Measurements from ENCODE around the gene ILF2.
"Not testable (repeated sequence)": the region's sequence is repeated elsewhere in the genome, so short reads cannot be mapped to it uniquely, and the experiment has no call there.

Gene ILF2

GRCh38 chr1:153670859-153671627 lies at the start of gene ILF2:
TSS of gene ILF2 (minus strand) at chr1:153670993. CDS start at chr1:153670922, 71 bp downstream.
- peak; percentile 98 for DNase-seq (ENCODE audit: low spot score)

- no peak for DNase-seq (ENCODE audit: low spot score)
Observed at GRCh38 chr1:153717330-153717729, 46.5 kb upstream of the ILF2 start.

- not testable (repeated sequence) for DNase-seq (ENCODE audit: low spot score)
Observed at GRCh38 chr1:153716211-153716610, 45.4 kb upstream of the ILF2 start.

- no peak for DNase-seq (ENCODE audit: low spot score)
Observed at GRCh38 chr1:153711026-153711425, 40.2 kb upstream of the ILF2 start.

- no peak for DNase-seq (ENCODE audit: low spot score)
Observed at GRCh38 chr1:153705484-153705883, 34.7 kb upstream of the ILF2 start.

GRCh38 chr1:153699768-153700167 lies 29.0 kb upstream of the ILF2 start:
- DNase-seq (ENCODE audit: low spot score) = no peak

- no peak for DNase-seq (ENCODE audit: low spot score)
Observed at GRCh38 chr1:153698923-153699714, 28.3 kb upstream of the ILF2 start.

- peak; percentile 24 for DNase-seq (ENCODE audit: low spot score)
Observed at GRCh38 chr1:153698020-153698922, 27.5 kb upstream of the ILF2 start.

GRCh38 chr1:153697191-153698019 lies 26.6 kb upstream of the ILF2 start:
- DNase-seq (ENCODE audit: low spot score) = no peak

GRCh38 chr1:153696741-153697140 lies 25.9 kb upstream of the ILF2 start:
- DNase-seq (ENCODE audit: low spot score) = no peak

- DNase-seq (ENCODE audit: low spot score) = no peak
Observed at GRCh38 chr1:153693466-153693865, 22.7 kb upstream of the ILF2 start.

- no peak for DNase-seq (ENCODE audit: low spot score)
Observed at GRCh38 chr1:153688736-153689328, 18.0 kb upstream of the ILF2 start.

- no peak for DNase-seq (ENCODE audit: low spot score)
Observed at GRCh38 chr1:153688276-153688675, 17.5 kb upstream of the ILF2 start.

GRCh38 chr1:153687346-153688125 lies 16.7 kb upstream of the ILF2 start:
- no peak for DNase-seq (ENCODE audit: low spot score)

GRCh38 chr1:153685544-153686340 lies 14.9 kb upstream of the ILF2 start:
- DNase-seq (ENCODE audit: low spot score) = no peak

GRCh38 chr1:153684892-153685291 lies 14.1 kb upstream of the ILF2 start:
- DNase-seq (ENCODE audit: low spot score) = no peak

- DNase-seq (ENCODE audit: low spot score) = no peak
Observed at GRCh38 chr1:153683854-153684253, 13.1 kb upstream of the ILF2 start.

- no peak for DNase-seq (ENCODE audit: low spot score)
Observed at GRCh38 chr1:153682730-153683129, 11.9 kb upstream of the ILF2 start.

GRCh38 chr1:153680120-153680403 lies 9.3 kb upstream of the ILF2 start:
- no peak for DNase-seq (ENCODE audit: low spot score)
